DMS 273 (cell line): ENCODE data around the gene MAGEA6.
"Not testable (repeated sequence)": the region's sequence is repeated elsewhere in the genome, so short reads cannot be mapped to it uniquely, and the experiment has no call there.

ENCODE experiments used
- DNase-seq: peaks from one replicate; lab custom pipeline; 2025; ENCODE audit not compliant: unreplicated experiment; lab: John Stamatoyannopoulos, UW

The MAGEA6 gene

DNA sequence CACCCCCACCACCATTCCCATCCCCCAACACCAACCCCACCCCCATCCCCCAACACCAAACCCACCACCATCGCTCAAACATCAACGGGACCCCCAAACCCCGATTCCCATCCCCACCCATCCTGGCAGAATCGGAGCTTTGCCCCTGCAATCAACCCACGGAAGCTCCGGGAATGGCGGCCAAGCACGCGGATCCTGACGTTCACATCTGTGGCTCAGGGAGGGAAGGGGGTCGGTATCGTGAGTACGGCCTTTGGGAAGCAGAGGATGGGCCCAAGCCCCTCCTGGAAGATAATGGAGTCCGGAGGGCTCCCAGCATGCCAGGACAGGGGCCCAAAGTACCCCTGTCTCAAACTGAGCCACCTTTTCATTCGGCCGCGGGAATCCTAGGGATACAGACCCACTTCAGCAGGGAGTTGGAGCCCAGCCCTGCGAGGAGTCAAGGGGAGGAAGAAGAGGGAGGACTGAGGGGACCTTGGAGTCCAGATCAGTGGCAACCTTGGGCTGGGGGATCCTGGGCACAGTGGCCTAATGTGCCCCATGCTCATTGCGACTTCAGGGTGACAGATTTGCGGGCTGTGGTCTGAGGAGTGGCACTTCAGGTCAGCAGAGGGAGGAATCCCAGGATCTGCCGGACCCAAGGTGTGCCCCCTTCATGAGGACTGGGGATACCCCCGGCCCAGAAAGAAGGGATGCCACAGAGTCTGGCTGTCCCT lies 35.2 kb downstream of the MAGEA6 start:
- DNase-seq, result not testable (repeated sequence)

GRCh38 chrX:152733261-152733975 lies 36.1 kb downstream of the MAGEA6 start, which contains the start of the genes CSAG1 and MAGEA12:
Gene CSAG1 (minus strand): TSS chrX:152733721. CDS start chrX:152732460, 1,261 bp downstream.
Gene MAGEA12 (plus strand): TSS chrX:152733757. CDS start chrX:152736162, 2,405 bp downstream.
- peak; percentile 88 for DNase-seq

DNA sequence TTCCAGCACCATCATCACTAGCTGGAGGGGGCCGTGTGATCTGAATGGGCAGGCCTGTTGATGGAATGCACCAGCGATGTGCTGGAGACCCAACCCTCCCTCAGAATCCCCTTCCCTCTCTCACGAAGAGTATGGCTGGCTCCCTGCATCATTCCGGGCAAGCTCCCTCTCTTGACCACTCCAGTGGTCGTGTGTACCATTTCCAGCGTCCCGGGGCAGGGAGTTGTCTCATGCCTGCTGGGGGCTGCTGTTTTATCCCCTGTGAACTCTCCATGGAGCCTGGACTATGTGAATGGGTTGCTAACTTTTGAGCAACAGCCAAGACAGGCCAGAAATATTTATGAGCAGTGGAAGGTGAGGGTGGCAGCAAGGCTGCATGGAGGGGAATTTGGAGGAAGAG lies 44.1 kb downstream of the MAGEA6 start:
- DNase-seq, result no peak
